ENCODE results near the gene SLC31A1.
A peak's percentile ranks its signal among the peaks of the same experiment; 100 is the strongest.
"Not testable (repeated sequence)": the region's sequence is repeated elsewhere in the genome, so short reads cannot be mapped to it uniquely, and the experiment has no call there.

Gene SLC31A1

GRCh38 chr9:113220467-113221002, 809 bp upstream of the SLC31A1 start:
- DNase-seq (ENCODE audit: low spot score), result no peak

- DNase-seq (ENCODE audit: low spot score), result peak; percentile 14
Measured at GRCh38 chr9:113221800-113222481, 597 bp downstream of the SLC31A1 start.

GRCh38 chr9:113222482-113222841, 1.1 kb downstream of the SLC31A1 start:
- DNase-seq (ENCODE audit: low spot score), result no peak

- no peak for DNase-seq (ENCODE audit: low spot score)
Measured at GRCh38 chr9:113223963-113224362, 2.6 kb downstream of the SLC31A1 start.

GRCh38 chr9:113227436-113227835, 6.1 kb downstream of the SLC31A1 start:
- DNase-seq (ENCODE audit: low spot score), result no peak

- no peak for DNase-seq (ENCODE audit: low spot score)
Measured at GRCh38 chr9:113228130-113228665, 6.9 kb downstream of the SLC31A1 start.

GRCh38 chr9:113231701-113232100, 10.4 kb downstream of the SLC31A1 start:
- DNase-seq (ENCODE audit: low spot score), result no peak

GRCh38 chr9:113235701-113236255, 14.4 kb downstream of the SLC31A1 start:
- DNase-seq (ENCODE audit: low spot score), result not testable (repeated sequence)

- no peak for DNase-seq (ENCODE audit: low spot score)
Measured at GRCh38 chr9:113237026-113237425, 15.7 kb downstream of the SLC31A1 start.

GRCh38 chr9:113238202-113238858, 17.0 kb downstream of the SLC31A1 start:
- DNase-seq (ENCODE audit: low spot score), result no peak

- DNase-seq (ENCODE audit: low spot score), result no peak
Measured at GRCh38 chr9:113238859-113239232, 17.5 kb downstream of the SLC31A1 start.

- no peak for DNase-seq (ENCODE audit: low spot score)
Measured at GRCh38 chr9:113241161-113241560, 19.8 kb downstream of the SLC31A1 start.

- no peak for DNase-seq (ENCODE audit: low spot score)
Measured at GRCh38 chr9:113244556-113244955, 23.2 kb downstream of the SLC31A1 start.

GRCh38 chr9:113245894-113246293, 24.6 kb downstream of the SLC31A1 start:
- no peak for DNase-seq (ENCODE audit: low spot score)

- no peak for DNase-seq (ENCODE audit: low spot score)
Measured at GRCh38 chr9:113246928-113247327, 25.6 kb downstream of the SLC31A1 start.

GRCh38 chr9:113247640-113248039, 26.3 kb downstream of the SLC31A1 start:
- no peak for DNase-seq (ENCODE audit: low spot score)

- DNase-seq (ENCODE audit: low spot score), result not testable (repeated sequence)
Measured at GRCh38 chr9:113249661-113250060, 28.3 kb downstream of the SLC31A1 start.

GRCh38 chr9:113250807-113251206, 29.5 kb downstream of the SLC31A1 start:
- DNase-seq (ENCODE audit: low spot score), result no peak

GRCh38 chr9:113254991-113255390, 33.6 kb downstream of the SLC31A1 start:
- DNase-seq (ENCODE audit: low spot score), result no peak

- DNase-seq (ENCODE audit: low spot score), result no peak
Measured at GRCh38 chr9:113255438-113255837, 34.1 kb downstream of the SLC31A1 start.

- DNase-seq (ENCODE audit: low spot score), result no peak
Measured at GRCh38 chr9:113257863-113258262, 36.5 kb downstream of the SLC31A1 start.

GRCh38 chr9:113258282-113258681, 36.9 kb downstream of the SLC31A1 start:
- DNase-seq (ENCODE audit: low spot score), result no peak
